GM12873 (cell line): Measurements from ENCODE around the gene SDC1.

ENCODE experiments used
- TF ChIP-seq, protein P1 (sequence below): IDR thresholded peaks from 2 replicates; pipeline ENCODE4 v1.5.1; 2012; ENCODE audit warnings: low read depth, mild to moderate bottlenecking, moderate library complexity, low read length, control low read depth; ENCODE audit not compliant: insufficient read depth; ENCODE audit errors: missing control alignments

The SDC1 gene

DNA sequence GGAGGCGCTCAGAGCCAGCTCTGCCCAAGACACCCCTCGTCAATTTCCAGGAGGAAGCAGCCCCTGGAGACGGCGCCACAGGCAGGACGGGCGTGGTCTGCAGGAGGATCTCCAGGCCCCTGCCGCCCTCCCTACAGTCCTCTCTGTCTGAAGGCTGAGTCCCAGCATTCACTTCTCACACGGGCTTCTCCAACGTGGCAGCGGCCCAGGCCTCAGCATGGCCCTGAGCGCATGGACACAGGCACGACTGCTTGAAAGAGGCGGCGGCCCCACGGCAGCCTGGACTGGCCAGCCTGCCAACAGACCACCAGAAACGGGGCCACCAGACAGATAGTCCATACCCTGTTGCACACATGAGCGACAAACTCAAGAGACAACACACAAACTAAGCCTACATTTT lies 23.3 kb downstream of the SDC1 start:
- TF ChIP-seq, protein P1, sequence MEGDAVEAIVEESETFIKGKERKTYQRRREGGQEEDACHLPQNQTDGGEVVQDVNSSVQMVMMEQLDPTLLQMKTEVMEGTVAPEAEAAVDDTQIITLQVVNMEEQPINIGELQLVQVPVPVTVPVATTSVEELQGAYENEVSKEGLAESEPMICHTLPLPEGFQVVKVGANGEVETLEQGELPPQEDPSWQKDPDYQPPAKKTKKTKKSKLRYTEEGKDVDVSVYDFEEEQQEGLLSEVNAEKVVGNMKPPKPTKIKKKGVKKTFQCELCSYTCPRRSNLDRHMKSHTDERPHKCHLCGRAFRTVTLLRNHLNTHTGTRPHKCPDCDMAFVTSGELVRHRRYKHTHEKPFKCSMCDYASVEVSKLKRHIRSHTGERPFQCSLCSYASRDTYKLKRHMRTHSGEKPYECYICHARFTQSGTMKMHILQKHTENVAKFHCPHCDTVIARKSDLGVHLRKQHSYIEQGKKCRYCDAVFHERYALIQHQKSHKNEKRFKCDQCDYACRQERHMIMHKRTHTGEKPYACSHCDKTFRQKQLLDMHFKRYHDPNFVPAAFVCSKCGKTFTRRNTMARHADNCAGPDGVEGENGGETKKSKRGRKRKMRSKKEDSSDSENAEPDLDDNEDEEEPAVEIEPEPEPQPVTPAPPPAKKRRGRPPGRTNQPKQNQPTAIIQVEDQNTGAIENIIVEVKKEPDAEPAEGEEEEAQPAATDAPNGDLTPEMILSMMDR = no peak

DNA sequence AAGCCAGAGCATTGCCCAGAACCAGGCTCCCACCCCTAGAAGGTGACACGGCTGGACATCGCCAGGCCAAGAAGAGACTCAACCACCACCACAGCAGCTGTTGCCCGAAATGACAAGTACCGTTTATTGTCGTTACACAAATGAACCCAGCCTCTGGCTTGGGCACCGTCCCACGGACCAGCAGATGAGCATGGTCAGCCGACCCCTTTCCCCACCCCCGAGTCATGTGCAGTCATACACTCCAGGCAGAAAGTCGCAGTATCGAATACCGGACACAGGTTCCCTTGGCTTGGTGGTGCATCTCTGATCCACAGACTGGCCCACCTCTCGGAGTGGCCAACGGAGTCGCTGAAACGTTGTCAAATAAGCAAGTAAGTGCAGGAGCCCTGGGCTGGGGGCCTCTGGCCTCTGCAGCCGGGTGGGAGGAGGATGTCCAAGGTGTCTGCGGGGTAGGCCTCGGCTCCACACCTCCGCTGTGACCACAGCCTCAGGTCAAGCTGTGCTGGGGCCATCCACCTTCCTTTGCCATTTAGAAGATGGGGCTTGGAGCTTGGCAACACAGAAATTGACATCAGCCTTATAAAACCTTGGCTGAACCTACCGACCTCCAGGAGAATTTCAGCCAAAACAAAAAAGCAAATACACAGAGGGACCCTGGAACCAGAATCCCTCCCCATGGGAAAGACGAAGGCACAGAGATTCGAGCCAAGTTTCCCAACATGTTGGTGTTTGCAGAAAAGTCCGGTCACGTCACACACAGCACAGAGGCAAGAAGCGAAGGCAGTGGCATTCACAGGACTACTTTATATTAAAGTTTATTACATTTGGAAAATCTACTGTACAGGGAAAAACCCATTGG lies 24.0 kb downstream of the SDC1 start:
- TF ChIP-seq, protein P1 = no peak

DNA sequence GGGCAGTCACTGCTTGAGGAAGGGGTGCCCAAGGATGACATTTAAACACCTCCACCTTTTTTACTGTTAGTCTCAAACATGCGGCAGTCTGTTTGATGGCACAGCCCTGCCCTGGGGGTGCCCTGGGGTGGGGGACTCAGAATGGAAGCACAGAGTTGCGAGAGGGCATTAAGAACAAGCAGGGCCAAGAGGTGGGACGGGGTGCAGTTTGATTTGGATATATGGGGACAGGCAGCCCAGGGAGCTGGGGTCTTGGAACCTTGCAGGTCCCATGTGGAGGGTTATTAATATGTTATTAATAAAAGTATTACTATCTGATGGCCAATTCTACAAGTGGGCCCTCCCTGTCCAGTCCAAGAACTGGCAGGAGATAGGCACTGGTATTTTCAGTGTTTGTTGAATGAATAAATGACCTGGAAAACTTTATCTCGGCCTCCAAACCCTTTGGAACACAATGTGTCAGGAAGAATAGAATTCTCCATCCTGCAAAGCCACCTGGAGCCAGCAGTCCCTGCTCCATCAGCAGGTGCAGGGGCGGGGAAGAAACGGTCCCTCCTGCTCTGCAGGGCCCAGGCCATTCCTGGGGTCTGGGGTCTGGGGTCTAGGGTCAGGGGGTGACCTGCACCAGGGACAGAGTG lies 25.2 kb downstream of the SDC1 start:
- TF ChIP-seq, protein P1 = no peak

DNA sequence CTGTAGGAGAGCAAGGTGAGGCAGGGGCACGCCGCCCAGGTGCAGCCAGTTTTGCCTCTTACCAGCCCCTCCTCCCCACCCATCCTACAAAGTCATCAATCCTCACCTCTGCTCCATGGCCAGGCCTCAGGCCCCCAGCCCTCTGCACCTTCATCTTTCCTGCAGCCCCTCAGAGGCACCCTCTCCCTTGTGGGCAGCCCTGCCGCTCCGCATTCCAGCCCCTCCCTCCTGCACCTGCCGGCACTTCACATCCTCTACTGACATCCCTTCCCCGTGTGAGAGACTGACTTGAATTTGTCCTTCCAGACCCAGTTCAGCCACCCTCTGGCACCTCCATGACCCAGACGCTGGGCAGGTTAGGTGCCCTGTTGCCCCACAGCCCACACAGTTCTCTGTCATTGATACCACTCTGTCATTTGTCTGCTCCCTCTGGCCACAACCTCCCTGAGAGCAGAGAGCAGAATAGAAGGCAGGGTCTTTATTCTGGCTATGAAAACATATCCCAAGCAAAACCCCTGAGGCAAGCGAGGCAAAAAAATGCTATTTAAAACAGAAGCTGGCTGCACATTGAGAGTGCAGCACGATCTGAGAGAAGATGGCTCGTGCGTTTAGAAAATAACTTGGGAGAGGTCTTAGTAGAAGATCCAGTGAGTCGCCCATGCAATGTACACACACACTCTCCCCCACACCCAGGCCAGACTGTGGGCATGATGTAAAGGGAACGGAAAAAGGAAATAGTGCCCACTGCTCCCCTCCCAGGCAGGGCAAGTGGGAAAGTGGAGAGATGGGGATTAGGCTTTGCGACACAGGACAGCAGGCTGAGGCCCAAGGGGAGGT lies 25.9 kb downstream of the SDC1 start:
- TF ChIP-seq, protein P1 = no peak

DNA sequence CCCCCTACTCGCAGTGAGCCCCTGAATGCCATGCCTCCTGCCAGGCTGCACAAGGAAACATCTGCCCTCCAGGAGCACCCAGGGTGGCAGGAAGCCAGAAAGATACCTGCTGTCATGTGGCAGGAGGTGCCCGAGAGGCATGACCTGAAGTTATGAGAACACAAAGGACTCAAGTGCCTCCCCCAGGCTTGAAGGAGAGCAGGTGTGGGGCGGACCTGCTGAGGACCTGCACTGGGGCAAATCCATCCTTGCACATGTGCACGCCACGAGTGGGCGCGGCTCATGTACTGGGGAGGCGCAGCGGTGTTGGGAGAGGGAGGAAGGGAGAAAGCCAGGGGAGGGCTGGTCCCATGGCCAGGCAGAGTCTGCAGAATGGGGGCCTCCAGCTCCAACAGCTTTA lies 26.9 kb downstream of the SDC1 start:
- TF ChIP-seq, protein P1 = no peak

DNA sequence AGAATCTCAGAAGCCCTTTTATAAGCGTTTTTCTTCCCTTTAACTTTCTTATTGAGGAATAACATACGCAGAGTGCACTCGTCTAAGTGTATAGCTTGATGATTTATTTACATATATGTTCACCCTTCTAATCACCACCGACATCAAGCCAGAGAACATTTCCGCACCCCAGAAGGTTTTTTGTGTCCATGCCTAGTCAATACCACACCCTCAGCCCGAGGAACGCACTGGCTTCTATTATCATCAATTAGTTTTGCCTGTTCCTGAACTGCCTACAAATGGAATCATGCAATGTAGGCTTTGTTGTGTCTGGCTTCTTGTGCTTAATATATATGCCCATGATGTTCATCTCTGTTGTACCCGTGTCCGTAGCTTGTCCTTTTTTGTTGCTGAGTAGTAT lies 27.7 kb downstream of the SDC1 start:
- TF ChIP-seq, protein P1 = no peak

DNA sequence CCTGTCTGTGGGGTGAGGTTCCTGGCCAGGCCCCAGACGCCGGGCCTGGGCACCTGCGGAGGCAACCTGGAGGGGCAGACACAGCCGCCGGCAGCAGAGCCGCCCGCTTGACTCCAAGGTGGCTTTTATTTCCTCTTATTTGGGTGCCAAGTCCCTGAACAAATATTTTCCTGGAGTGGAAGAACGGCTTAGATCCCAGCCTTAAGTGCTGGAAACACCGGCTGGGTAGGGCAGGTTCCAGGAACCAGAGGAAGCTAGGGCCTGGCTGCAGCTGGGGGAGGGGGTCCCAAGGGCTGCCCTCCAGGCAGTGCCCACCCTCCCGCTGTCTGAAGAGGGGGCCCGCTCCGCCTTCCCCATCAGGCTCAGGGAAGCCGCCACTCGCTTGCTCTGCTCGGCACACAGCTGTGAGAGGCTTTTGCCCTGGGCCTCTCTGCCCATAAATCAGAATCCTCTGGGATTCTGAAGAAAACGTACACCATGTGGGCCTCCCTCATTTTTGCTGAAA lies 28.2 kb downstream of the SDC1 start:
- TF ChIP-seq, protein P1 = no peak
